A673 (cell line): ENCODE measurements around the gene NECTIN3. TPM values are rescaled to one million over a fixed set of nuclear protein-coding genes. Genes with fewer than 3 reads are reported as not detected.

Experiments used
- BruUV-seq: library from RNA; stranded (reverse); fragments of 400-500 nt; replicated peaks from 2 replicates; lab custom pipeline; 2021; lab: Mats Ljungman, UMichigan
- CTCF ChIA-PET: fragments of 300-600 bp; sonication (Branson Sonifier 250); formaldehyde crosslinking; loops from one replicate; lab custom pipeline; 2022; ENCODE audit warnings: antibody characterized with exemption; lab: Charles Lee
- POLR2A ChIA-PET: fragments of 300-600 bp; sonication (Branson Sonifier 250); formaldehyde crosslinking; loops from one replicate; lab custom pipeline; 2022; ENCODE audit warnings: antibody characterized with exemption; ENCODE audit not compliant: low non-redundant PET; lab: Charles Lee
- DNase-seq: peaks from one replicate; pipeline ENCODE4 v3.0.0-alpha.2; 2015; ENCODE audit warnings: low spot score
- H3K27ac ChIP-seq: fragments of 200-600 bp; sonication (generic); 2 replicates; pipeline ENCODE4 v1.5.1; 2016; ENCODE audit warnings: mixed run types, low read depth, mild to moderate bottlenecking, mixed read lengths, antibody characterized with exemption, low read length; ENCODE audit not compliant: poor library complexity, severe bottlenecking
- H3K27me3 ChIP-seq: fragments of 200-600 bp; sonication (generic); replicated peaks from 2 replicates; pipeline ENCODE4 v1.6.1; 2017; ENCODE audit warnings: mixed run types, low read depth, mild to moderate bottlenecking, mixed read lengths, antibody characterized with exemption, low read length; ENCODE audit not compliant: insufficient read depth, poor library complexity
- H3K36me3 ChIP-seq: fragments of 200-600 bp; sonication (generic); 2 replicates; pipeline ENCODE4 v1.6.1; 2016; ENCODE audit warnings: mixed run types, mild to moderate bottlenecking, mixed read lengths, antibody characterized with exemption, low read length; ENCODE audit not compliant: insufficient read depth, poor library complexity, severe bottlenecking
- H3K4me1 ChIP-seq: fragments of 200-600 bp; sonication (generic); 2 replicates; pipeline ENCODE4 v1.6.1; 2017; ENCODE audit warnings: mixed run types, mild to moderate bottlenecking, mixed read lengths, antibody characterized with exemption, low read length; ENCODE audit not compliant: insufficient read depth, poor library complexity, severe bottlenecking
- H3K4me3 ChIP-seq: fragments of 200-600 bp; sonication (generic); 2 replicates; pipeline ENCODE4 v1.5.1; 2016; ENCODE audit warnings: low read depth, mixed run types, mild to moderate bottlenecking, mixed read lengths, low read length; ENCODE audit not compliant: poor library complexity, severe bottlenecking
- H3K9me3 ChIP-seq: fragments of 200-600 bp; sonication (generic); 2 replicates; pipeline ENCODE4 v1.6.1; 2016; ENCODE audit warnings: mixed run types, low read depth, mild to moderate bottlenecking, mixed read lengths, antibody characterized with exemption, low read length; ENCODE audit not compliant: poor library complexity, severe bottlenecking
- CTCF ChIP-seq: fragments of 300-800, 200-600 bp; sonication (generic); conservative IDR thresholded peaks from 2 replicates; pipeline ENCODE4 v1.5.1; 2017; ENCODE audit warnings: low read depth, mild to moderate bottlenecking, antibody characterized with exemption, low read length, moderate library complexity, mixed read lengths
- EZH2 ChIP-seq: fragments of 200-600 bp; sonication (generic); IDR thresholded peaks from 2 replicates; pipeline ENCODE4 v1.6.1; 2017; ENCODE audit warnings: borderline replicate concordance, low read depth, mild to moderate bottlenecking, mixed read lengths, antibody characterized with exemption, low read length; ENCODE audit not compliant: poor library complexity, severe bottlenecking
- intact Hi-C: fragments of 100-400 bp; cut with micrococcal nuclease; formaldehyde crosslinking; loops from one replicate; pipeline ENCODE4 v1.10.0; 2022; ENCODE audit not compliant: unreplicated experiment
- total RNA-seq: library from RNA; stranded (reverse); gene quantifications from 2 replicates; pipeline ENCODE4 v1.2.3, GENCODE V29; 2021

NECTIN3 gene
- total RNA-seq, 1 experiment from 2014 or later = 9.4 TPM

GRCh38 chr3:111212511-111212910, 140.9 kb downstream of the NECTIN3 start:
- TF ChIP-seq EZH2 (no peak), CTCF (no peak)
- H3K27ac ChIP-seq = no peak overlapping the region
- no peaks in the 10 kb centered on the region for H3K4me1 ChIP-seq
- CTCF ChIA-PET = no interaction called here
- H3K27me3 ChIP-seq = no peaks in the 10 kb centered on the region
- DNase-seq = no peak
- intact Hi-C loops = no loop called here
- H3K4me3 ChIP-seq = no peak overlapping the region
- POLR2A ChIA-PET = no interaction called here
- H3K36me3 ChIP-seq = no peaks in the 10 kb centered on the region
- BruUV-seq = no TSS peak
- H3K9me3 ChIP-seq = no peaks in the 10 kb centered on the region

- H3K9me3 ChIP-seq = no peaks in the 10 kb centered on the region
- no peaks in the 10 kb centered on the region for H3K27me3 ChIP-seq
- no peaks in the 10 kb centered on the region for H3K4me1 ChIP-seq
- no peak for DNase-seq
- CTCF ChIA-PET = no interaction called here
- no peak overlapping the region for H3K4me3 ChIP-seq
- POLR2A ChIA-PET = no interaction called here
- no TSS peak for BruUV-seq
- no peak for TF ChIP-seq CTCF
- no peak for TF ChIP-seq EZH2
- no peak overlapping the region for H3K27ac ChIP-seq
- intact Hi-C loops = no loop called here
- no peaks in the 10 kb centered on the region for H3K36me3 ChIP-seq
Measured at GRCh38 chr3:111215481-111215880, 143.9 kb downstream of the NECTIN3 start.

- POLR2A ChIA-PET = no interaction called here
- H3K27ac ChIP-seq = no peak overlapping the region
- BruUV-seq = no TSS peak
- no peaks in the 10 kb centered on the region for H3K9me3 ChIP-seq
- DNase-seq = no peak
- H3K4me3 ChIP-seq = no peak overlapping the region
- no peaks in the 10 kb centered on the region for H3K4me1 ChIP-seq
- CTCF ChIA-PET = no interaction called here
- H3K27me3 ChIP-seq = no peaks in the 10 kb centered on the region
- no peaks in the 10 kb centered on the region for H3K36me3 ChIP-seq
- TF ChIP-seq EZH2 (no peak), CTCF (no peak)
- intact Hi-C loops = no loop called here
Measured at GRCh38 chr3:111218615-111219014, 147.0 kb downstream of the NECTIN3 start.
